ENCODE data around the gene MAPK7.

GRCh38 chr17:19365499-19365817 is 12.8 kb upstream of the MAPK7 start:
- TF ChIP-seq EZH2 (IDR thresholded peaks at IDR 0.05; ENCODE audit: borderline replicate concordance), result no peak
- TF ChIP-seq CTCF (IDR thresholded peaks at IDR 0.05; ENCODE audit: poor library complexity), result no peak
- no peak for TF ChIP-seq EZH2phosphoT487 (IDR thresholded peaks at IDR 0.05; ENCODE audit: low read depth, severe bottlenecking, unreplicated experiment)
